Neural progenitor cell (in vitro differentiated cells): ENCODE measurements around the gene TRIM38. TPM values are rescaled to one million over a fixed set of nuclear protein-coding genes. Genes with fewer than 3 reads are reported as not detected.
A peak's percentile ranks its signal among the peaks of the same experiment; 100 is the strongest.

Experiments used
- DNase-seq: peaks from one replicate; pipeline ENCODE4 v3.0.0-alpha.2; 2016; ENCODE audit warnings: low spot score
- H2AFZ ChIP-seq: fragments of 200-600 bp; sonication (generic); replicated peaks from 2 replicates; pipeline ENCODE4 v1.6.1; 2016; ENCODE audit warnings: antibody characterized with exemption
- H3F3A ChIP-seq: fragments of 200-600 bp; sonication (generic); 2 replicates; pipeline ENCODE4 v1.6.1; 2016; ENCODE audit warnings: antibody characterized with exemption, low read depth
- H3K27ac ChIP-seq: fragments of 200-600 bp; sonication (generic); 2 replicates; pipeline ENCODE4 v1.5.1; 2016; ENCODE audit warnings: mild to moderate bottlenecking
- H3K27me3 ChIP-seq: fragments of 200-600 bp; sonication (generic); 2 replicates; pipeline ENCODE4 v1.6.1; 2016; ENCODE audit warnings: mild to moderate bottlenecking, moderate library complexity
- H3K36me3 ChIP-seq: fragments of 200-600 bp; sonication (generic); 2 replicates; pipeline ENCODE4 v1.5.1; 2016
- H3K4me1 ChIP-seq: fragments of 200-600 bp; sonication (generic); 2 replicates; pipeline ENCODE4 v1.6.1; 2016; ENCODE audit warnings: mixed run types
- H3K4me2 ChIP-seq: fragments of 200-600 bp; sonication (generic); 2 replicates; pipeline ENCODE4 v1.6.1; 2016
- H3K4me3 ChIP-seq: fragments of 200-600 bp; sonication (generic); 2 replicates; pipeline ENCODE4 v1.5.1; 2016
- H3K79me2 ChIP-seq: fragments of 200-600 bp; sonication (generic); 2 replicates; pipeline ENCODE4 v1.6.1; 2016; ENCODE audit warnings: low read depth
- H3K9ac ChIP-seq: fragments of 200-600 bp; sonication (generic); 2 replicates; pipeline ENCODE4 v1.6.1; 2016
- H3K9me3 ChIP-seq: fragments of 200-600 bp; sonication (generic); 2 replicates; pipeline ENCODE4 v1.5.1; 2016; ENCODE audit warnings: low read depth
- H4K20me1 ChIP-seq: fragments of 200-600 bp; sonication (generic); 2 replicates; pipeline ENCODE4 v1.6.1; 2016; ENCODE audit warnings: low read depth
- H3K27ac Mint-ChIP-seq: 3 replicates; pipeline ENCODE4 v1.8.0; 2021; ENCODE audit warnings: mixed read lengths
- H3K27me3 Mint-ChIP-seq: 2 replicates; pipeline ENCODE4 v1.8.0; 2022; ENCODE audit warnings: low read depth, mild to moderate bottlenecking, inconsistent platforms, moderate library complexity, mixed read lengths; ENCODE audit not compliant: insufficient read depth
- H3K36me3 Mint-ChIP-seq: 3 replicates; pipeline ENCODE4 v1.8.0; 2021; ENCODE audit warnings: mixed read lengths
- H3K4me1 Mint-ChIP-seq: 3 replicates; pipeline ENCODE4 v1.8.0; 2021; ENCODE audit warnings: mixed read lengths
- H3K4me3 Mint-ChIP-seq: 3 replicates; pipeline ENCODE4 v1.8.0; 2021; ENCODE audit warnings: mild to moderate bottlenecking, moderate library complexity, mixed read lengths
- H3K9me3 Mint-ChIP-seq: 3 replicates; pipeline ENCODE4 v1.8.0; 2020; ENCODE audit warnings: mixed read lengths
- EZH2 ChIP-seq: fragments of 200-600 bp; sonication (generic); IDR thresholded peaks from 2 replicates; pipeline ENCODE4 v1.6.1; 2017; ENCODE audit warnings: antibody characterized with exemption, mild to moderate bottlenecking, moderate library complexity
- EZH2phosphoT487 ChIP-seq: fragments of 200-600 bp; sonication (generic); IDR thresholded peaks from 2 replicates; pipeline ENCODE4 v1.6.1; 2017; ENCODE audit warnings: antibody characterized with exemption
- small RNA-seq: library from RNA; depleted of rRNA; stranded (forward); fragments of <200 nt; gene quantifications from one replicate; pipeline ENCODE3, GENCODE V24; 2015
- total RNA-seq: library from RNA; depleted of rRNA; stranded (reverse); fragments of >200 nt; gene quantifications from 2 replicates; pipeline ENCODE4 v1.2.3, GENCODE V29; 2015; ENCODE audit warnings: low replicate concordance
- TF ChIP-seq, protein P1 (sequence below): fragments of 200-600 bp; sonication (generic); IDR thresholded peaks from 2 replicates; pipeline ENCODE4 v1.5.1; 2017; ENCODE audit warnings: antibody characterized with exemption, mild to moderate bottlenecking

The TRIM38 gene
- total RNA-seq, 1 donor from 2014 or later = 0.30 TPM

DNA sequence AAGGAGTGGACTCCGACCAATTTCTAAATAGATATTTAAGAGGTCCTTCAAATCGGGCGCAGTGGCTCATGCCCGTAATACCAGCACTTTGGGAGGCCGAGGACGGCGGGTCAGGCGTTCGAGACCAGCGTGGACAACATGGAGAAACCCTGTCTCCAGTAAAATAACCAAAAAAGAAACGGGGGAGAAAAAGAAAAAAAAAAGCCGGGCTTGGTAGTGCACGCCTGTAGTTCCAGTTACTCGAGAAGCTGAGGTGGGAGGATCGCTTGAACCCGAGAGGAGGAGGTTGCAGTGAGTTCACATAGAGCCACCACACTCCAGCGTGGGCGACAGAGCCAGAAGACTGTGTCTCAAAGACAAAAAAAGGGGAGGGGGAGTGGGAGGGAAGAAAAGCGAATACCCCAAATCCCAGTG, 71.3 kb downstream of the TRIM38 start:
- Mint-ChIP-seq H3K27ac (peak overlapping the region; percentile 80), H3K27me3 (peaks cover 8% of the 10 kb centered on the region), H3K9me3 (no peaks in the 10 kb centered on the region), H3K4me3 (peak overlapping the region; percentile 95), H3K4me1 (peaks cover 46% of the 10 kb centered on the region), H3K36me3 (no peaks in the 10 kb centered on the region)
- DNase-seq = peak; percentile 57
- H3K4me1 ChIP-seq = peaks cover 31% of the 10 kb centered on the region
- no peak overlapping the region for H3K9ac ChIP-seq
- H3K36me3 ChIP-seq = no peaks in the 10 kb centered on the region
- H4K20me1 ChIP-seq = no peaks in the 10 kb centered on the region
- H3K27ac ChIP-seq = peak overlapping the region; percentile 56
- no peaks in the 10 kb centered on the region for H3K9me3 ChIP-seq
- peaks cover 60% of the 10 kb centered on the region for H3F3A ChIP-seq
- H3K4me2 ChIP-seq = peak overlapping the region; percentile 91
- peaks cover 5% of the 10 kb centered on the region for H3K79me2 ChIP-seq
- no peak overlapping the region for H2AFZ ChIP-seq
- H3K27me3 ChIP-seq = no peaks in the 10 kb centered on the region
- H3K4me3 ChIP-seq = peak overlapping the region; percentile 68
- TF ChIP-seq, protein P1, sequence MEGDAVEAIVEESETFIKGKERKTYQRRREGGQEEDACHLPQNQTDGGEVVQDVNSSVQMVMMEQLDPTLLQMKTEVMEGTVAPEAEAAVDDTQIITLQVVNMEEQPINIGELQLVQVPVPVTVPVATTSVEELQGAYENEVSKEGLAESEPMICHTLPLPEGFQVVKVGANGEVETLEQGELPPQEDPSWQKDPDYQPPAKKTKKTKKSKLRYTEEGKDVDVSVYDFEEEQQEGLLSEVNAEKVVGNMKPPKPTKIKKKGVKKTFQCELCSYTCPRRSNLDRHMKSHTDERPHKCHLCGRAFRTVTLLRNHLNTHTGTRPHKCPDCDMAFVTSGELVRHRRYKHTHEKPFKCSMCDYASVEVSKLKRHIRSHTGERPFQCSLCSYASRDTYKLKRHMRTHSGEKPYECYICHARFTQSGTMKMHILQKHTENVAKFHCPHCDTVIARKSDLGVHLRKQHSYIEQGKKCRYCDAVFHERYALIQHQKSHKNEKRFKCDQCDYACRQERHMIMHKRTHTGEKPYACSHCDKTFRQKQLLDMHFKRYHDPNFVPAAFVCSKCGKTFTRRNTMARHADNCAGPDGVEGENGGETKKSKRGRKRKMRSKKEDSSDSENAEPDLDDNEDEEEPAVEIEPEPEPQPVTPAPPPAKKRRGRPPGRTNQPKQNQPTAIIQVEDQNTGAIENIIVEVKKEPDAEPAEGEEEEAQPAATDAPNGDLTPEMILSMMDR = no peak
- no peak for TF ChIP-seq EZH2phosphoT487
- TF ChIP-seq EZH2 = no peak

DNA sequence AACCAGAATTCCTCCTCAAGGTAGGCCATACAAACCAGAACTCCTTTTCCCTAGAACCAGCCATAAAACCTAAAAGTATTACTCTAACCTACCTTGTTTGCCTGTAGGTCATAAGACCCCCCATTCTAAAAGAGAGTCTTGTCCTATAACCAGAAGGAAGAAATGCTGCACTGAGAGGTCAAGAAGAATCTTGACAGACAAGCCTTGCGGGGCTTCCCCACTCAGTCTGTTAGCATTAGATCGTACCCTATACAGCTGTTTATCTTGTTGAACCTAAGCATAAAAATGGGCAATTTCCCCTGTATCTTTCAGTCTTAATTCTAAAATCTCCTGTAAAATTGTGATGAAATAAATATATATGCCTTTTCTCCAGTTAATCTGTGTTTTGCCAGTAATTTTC, 72.3 kb downstream of the TRIM38 start:
- peaks cover 50% of the 10 kb centered on the region for H3F3A ChIP-seq
- no peaks in the 10 kb centered on the region for H3K27me3 ChIP-seq
- H3K4me3 ChIP-seq = no peak overlapping the region
- peak overlapping the region; percentile 91 for H3K4me2 ChIP-seq
- H2AFZ ChIP-seq = no peak overlapping the region
- Mint-ChIP-seq H3K9me3 (no peaks in the 10 kb centered on the region), H3K27ac (peak overlapping the region; percentile 64), H3K4me3 (peak overlapping the region; percentile 95), H3K27me3 (peaks cover 8% of the 10 kb centered on the region), H3K4me1 (peaks cover 36% of the 10 kb centered on the region), H3K36me3 (no peaks in the 10 kb centered on the region)
- peak overlapping the region; percentile 66 for H3K27ac ChIP-seq
- H3K36me3 ChIP-seq = no peaks in the 10 kb centered on the region
- H3K79me2 ChIP-seq = peaks cover 5% of the 10 kb centered on the region
- DNase-seq = no peak
- TF ChIP-seq EZH2 = no peak
- TF ChIP-seq, protein P1 = no peak
- TF ChIP-seq EZH2phosphoT487 = no peak
- no peaks in the 10 kb centered on the region for H4K20me1 ChIP-seq
- no peak overlapping the region for H3K9ac ChIP-seq
- H3K4me1 ChIP-seq = peaks cover 21% of the 10 kb centered on the region
- H3K9me3 ChIP-seq = no peaks in the 10 kb centered on the region

Small RNAs within 50 kb of the gene (small RNA-seq; reads per million reads assigned to genes)
- not detected for gene HIST1H1PS2

Other genes with a start within 250 kb of the TRIM38 start
- gene SLC17A4, start 208.1 kb upstream of the TRIM38 start, total RNA-seq = not detected in 2 replicates
- not detected in 2 replicates for gene SLC17A1, start 130.8 kb upstream of the TRIM38 start, total RNA-seq
- gene SLC17A3, start 88.6 kb upstream of the TRIM38 start, total RNA-seq = not detected in 2 replicates
- gene SLC17A2, start 32.1 kb upstream of the TRIM38 start, total RNA-seq = not detected in 2 replicates
- gene HFE, start 124.6 kb downstream of the TRIM38 start, total RNA-seq = 0.43 and 1.5 TPM in 2 replicates